ENCODE measurements around the gene POMGNT1. TPM values are rescaled to one million over a fixed set of nuclear protein-coding genes. Genes with fewer than 3 reads are reported as not detected.

Gene POMGNT1
- total and polyA plus RNA-seq, 2 experiments from 2014 or later = 52.3 to 60.4 TPM

DNA sequence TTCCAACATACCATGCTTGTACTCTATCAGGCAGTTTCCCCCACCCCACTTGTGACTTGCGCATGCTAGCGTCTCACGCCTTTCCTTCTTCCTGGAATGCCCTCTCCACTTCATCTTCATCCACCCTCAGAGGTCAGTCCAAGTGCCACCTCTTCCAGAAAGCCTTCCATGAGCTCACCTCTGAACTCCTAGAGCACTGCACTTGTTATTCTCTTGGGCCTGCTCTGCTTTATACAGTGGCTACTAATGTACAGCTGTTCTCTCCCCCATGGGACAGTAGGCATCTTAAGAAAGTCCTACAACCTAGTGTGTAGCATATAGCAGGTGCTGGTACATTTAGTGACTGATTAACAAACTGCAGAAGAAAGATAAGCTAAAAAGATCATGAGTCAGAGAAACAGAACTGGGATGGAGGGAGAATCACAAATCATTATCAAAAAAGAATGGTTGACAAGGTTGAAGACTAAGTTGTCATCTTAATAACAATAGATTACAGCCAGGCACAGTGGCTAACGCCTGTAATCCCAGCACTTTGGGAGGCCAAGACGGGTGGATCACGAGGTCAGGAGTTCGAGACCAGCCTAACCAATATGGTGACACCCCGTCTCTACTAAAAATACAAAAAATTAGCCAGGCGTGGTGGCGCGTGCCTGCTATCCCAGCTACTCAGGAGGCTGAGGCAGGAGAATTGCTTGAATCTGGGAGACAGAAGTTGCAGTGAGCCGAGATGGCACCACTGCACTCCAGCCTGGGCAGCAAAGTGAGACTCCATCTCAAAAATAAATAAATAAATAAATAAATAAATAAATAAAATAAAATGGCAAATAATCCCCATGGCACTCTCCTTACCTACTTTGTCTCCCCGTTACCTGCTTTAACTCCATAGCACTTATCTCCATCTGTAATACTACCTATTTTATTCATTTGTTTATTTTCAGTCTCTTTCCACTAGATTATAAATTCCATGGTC lies 39.6 kb downstream of the POMGNT1 start:
- Histone ChIP-seq H3K79me2 (no peaks in the 10 kb centered on the region), H4K20me1 (ENCODE audit: insufficient read depth, poor library complexity, severe bottlenecking) (no peaks in the 10 kb centered on the region), H3K4me3 (no peak overlapping the region), H2AFZ (no peak overlapping the region), H3K36me3 (replicated peaks; ENCODE audit: insufficient read depth, low read depth) (no peaks in the 10 kb centered on the region), H3K27me3 (no peaks in the 10 kb centered on the region), H3K27ac (no peak overlapping the region), H3K9me2 (replicated peaks; ENCODE audit: insufficient read depth) (no peaks in the 10 kb centered on the region), H3K9me3 (ENCODE audit: low read depth) (no peaks in the 10 kb centered on the region), H3K4me2 (no peak overlapping the region), H3K4me1 (ENCODE audit: insufficient read depth) (no peaks in the 10 kb centered on the region)
- TF ChIP-seq, protein P1, sequence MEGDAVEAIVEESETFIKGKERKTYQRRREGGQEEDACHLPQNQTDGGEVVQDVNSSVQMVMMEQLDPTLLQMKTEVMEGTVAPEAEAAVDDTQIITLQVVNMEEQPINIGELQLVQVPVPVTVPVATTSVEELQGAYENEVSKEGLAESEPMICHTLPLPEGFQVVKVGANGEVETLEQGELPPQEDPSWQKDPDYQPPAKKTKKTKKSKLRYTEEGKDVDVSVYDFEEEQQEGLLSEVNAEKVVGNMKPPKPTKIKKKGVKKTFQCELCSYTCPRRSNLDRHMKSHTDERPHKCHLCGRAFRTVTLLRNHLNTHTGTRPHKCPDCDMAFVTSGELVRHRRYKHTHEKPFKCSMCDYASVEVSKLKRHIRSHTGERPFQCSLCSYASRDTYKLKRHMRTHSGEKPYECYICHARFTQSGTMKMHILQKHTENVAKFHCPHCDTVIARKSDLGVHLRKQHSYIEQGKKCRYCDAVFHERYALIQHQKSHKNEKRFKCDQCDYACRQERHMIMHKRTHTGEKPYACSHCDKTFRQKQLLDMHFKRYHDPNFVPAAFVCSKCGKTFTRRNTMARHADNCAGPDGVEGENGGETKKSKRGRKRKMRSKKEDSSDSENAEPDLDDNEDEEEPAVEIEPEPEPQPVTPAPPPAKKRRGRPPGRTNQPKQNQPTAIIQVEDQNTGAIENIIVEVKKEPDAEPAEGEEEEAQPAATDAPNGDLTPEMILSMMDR (IDR thresholded peaks at IDR 0.05; ENCODE audit: poor library complexity) = no peak
- TF ChIP-seq EZH2 (IDR thresholded peaks at IDR 0.05; ENCODE audit: borderline replicate concordance) (no peak), EZH2phosphoT487 (IDR thresholded peaks at IDR 0.05; ENCODE audit: low read depth, severe bottlenecking, unreplicated experiment) (no peak)
- 83% methylated on average over 13 of the region's 13 CpGs for WGBS (ENCODE audit: low lambda C conversion rate, missing lambda C conversion rate)
- DNase-seq (ENCODE audit: low spot score) = no peak

- H3K4me2 ChIP-seq = no peak overlapping the region
- no peaks in the 10 kb centered on the region for H3K79me2 ChIP-seq
- no peaks in the 10 kb centered on the region for H3K9me3 ChIP-seq (ENCODE audit: low read depth)
- TF ChIP-seq, protein P1 (IDR thresholded peaks at IDR 0.05; ENCODE audit: poor library complexity) = no peak
- TF ChIP-seq EZH2phosphoT487 (IDR thresholded peaks at IDR 0.05; ENCODE audit: low read depth, severe bottlenecking, unreplicated experiment) (no peak), EZH2 (IDR thresholded peaks at IDR 0.05; ENCODE audit: borderline replicate concordance) (no peak)
- no peak overlapping the region for H3K4me3 ChIP-seq
- no peaks in the 10 kb centered on the region for H3K36me3 ChIP-seq (replicated peaks; ENCODE audit: insufficient read depth, low read depth)
- no peak overlapping the region for H2AFZ ChIP-seq
- H3K9me2 ChIP-seq (replicated peaks; ENCODE audit: insufficient read depth) = no peaks in the 10 kb centered on the region
- no peak for DNase-seq (ENCODE audit: low spot score)
- WGBS (ENCODE audit: low lambda C conversion rate, missing lambda C conversion rate) = 81% methylated on average over 1 of the region's 1 CpG
- H4K20me1 ChIP-seq (ENCODE audit: insufficient read depth, poor library complexity, severe bottlenecking) = no peaks in the 10 kb centered on the region
- no peak overlapping the region for H3K27ac ChIP-seq
- H3K4me1 ChIP-seq (ENCODE audit: insufficient read depth) = no peaks in the 10 kb centered on the region
- H3K27me3 ChIP-seq = no peaks in the 10 kb centered on the region
Measured at GRCh38 chr1:46157916-46158311, 40.3 kb downstream of the POMGNT1 start.

DNA sequence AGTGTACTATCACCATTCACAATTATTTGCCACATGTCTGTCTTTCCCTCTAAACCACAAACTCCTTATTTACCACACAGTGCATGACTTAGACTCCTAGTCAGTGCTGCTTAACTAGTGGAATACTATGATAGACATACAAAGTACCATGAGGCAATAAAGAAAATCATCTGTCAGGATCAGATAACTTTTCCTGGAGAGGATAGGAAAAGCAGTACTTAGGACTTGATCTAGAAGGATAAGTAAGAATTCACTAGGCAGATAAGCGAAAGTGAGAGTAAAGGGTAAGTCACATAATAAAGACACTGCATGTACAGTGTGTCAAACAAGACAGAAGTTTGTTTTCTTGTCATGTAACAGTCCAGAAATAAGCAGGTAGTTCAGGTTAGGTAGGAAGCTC lies 44.5 kb downstream of the POMGNT1 start:
- no peaks in the 10 kb centered on the region for H3K36me3 ChIP-seq (replicated peaks; ENCODE audit: insufficient read depth, low read depth)
- no peaks in the 10 kb centered on the region for H3K9me3 ChIP-seq (ENCODE audit: low read depth)
- H4K20me1 ChIP-seq (ENCODE audit: insufficient read depth, poor library complexity, severe bottlenecking) = no peaks in the 10 kb centered on the region
- no peak overlapping the region for H3K27ac ChIP-seq
- whole genome bisulfite sequencing (ENCODE audit: low lambda C conversion rate, missing lambda C conversion rate) = 93% methylated on average over 1 of the region's 1 CpG
- H3K9me2 ChIP-seq (replicated peaks; ENCODE audit: insufficient read depth) = no peaks in the 10 kb centered on the region
- H2AFZ ChIP-seq = no peak overlapping the region
- no peaks in the 10 kb centered on the region for H3K27me3 ChIP-seq
- H3K79me2 ChIP-seq = no peaks in the 10 kb centered on the region
- DNase-seq (ENCODE audit: low spot score) = no peak
- H3K4me3 ChIP-seq = no peak overlapping the region
- no peak overlapping the region for H3K4me2 ChIP-seq
- no peaks in the 10 kb centered on the region for H3K4me1 ChIP-seq (ENCODE audit: insufficient read depth)
- no peak for TF ChIP-seq EZH2phosphoT487 (IDR thresholded peaks at IDR 0.05; ENCODE audit: low read depth, severe bottlenecking, unreplicated experiment)
- no peak for TF ChIP-seq EZH2 (IDR thresholded peaks at IDR 0.05; ENCODE audit: borderline replicate concordance)
- TF ChIP-seq, protein P1 (IDR thresholded peaks at IDR 0.05; ENCODE audit: poor library complexity) = no peak
